ENCODE measurements around the gene SYS1. TPM values are rescaled to one million over a fixed set of nuclear protein-coding genes. Genes with fewer than 3 reads are reported as not detected.

The SYS1 gene
- total RNA-seq, 5 donors from 2014 or later (not counting 1 experiment from before 2014, with no cell fraction given) = 53.1 to 86.9 (median 58.2) TPM

DNA sequence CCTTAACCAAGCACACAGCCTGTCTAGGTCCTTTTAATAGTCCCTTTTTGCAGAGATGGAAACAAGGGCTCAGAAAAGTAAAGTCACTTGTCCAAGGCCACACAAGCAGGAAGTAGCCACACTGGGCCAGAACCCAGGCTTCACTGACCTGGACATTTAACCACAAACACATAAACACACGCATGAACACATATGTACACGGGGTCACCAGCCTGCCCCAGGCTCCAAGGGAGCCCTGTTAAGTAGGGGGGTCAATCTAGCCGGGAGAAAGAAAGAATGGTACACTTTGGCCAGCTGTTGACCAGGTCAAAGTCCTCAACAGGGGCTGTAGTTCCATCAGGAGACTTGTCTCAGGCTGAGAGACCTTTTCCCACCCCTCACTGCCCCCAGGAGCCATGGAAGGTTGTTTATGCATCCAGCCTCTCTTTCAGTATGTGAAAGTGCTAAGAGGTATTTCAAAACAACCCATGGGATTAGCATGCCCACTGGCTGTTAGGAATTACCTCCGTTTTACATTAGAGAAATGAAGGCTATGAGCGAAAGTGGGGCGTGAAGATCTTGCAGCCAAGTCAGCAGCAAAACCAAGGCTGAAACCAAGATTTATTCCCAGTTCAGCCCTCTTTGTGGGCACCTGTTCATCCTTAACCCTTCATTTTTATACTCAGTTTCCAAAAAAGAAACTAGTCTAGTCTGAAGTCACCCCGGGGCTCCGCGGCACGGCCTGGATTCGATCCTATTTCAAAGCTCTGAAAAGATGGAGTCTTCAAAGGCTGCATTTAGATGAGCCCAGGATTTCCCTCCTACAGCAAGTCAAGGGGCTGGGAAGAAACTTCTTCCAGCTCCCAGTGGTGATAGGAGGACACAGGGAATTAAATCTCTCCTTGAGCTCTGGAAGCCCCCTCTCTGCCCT, 24.6 kb upstream of the SYS1 start:
- no peaks in the 10 kb centered on the region for H3K4me1 ChIP-seq (ENCODE audit: control insufficient read depth in 1 of 2, extremely low read depth in 1 of 2, insufficient read depth in 2 of 2, low read length in 2 of 2)
- ChIA-PET POLR2A (no interaction called here), CTCF (interaction anchor here in 1 of 2 donors (0.6 kb wide), 1 partner anchor 49 kb away, joined by 3 read pairs; no protein-coding TSS in a partner anchor)
- no peak overlapping the region for H3K4me3 ChIP-seq (ENCODE audit: control insufficient read depth in 1 of 2, extremely low read depth in 1 of 2, low read length in 1 of 2)
- Mint-ChIP-seq H3K27me3 (no peaks in the 10 kb centered on the region), H3K36me3 (no peaks in the 10 kb centered on the region), H3K9me3 (no peaks in the 10 kb centered on the region), H3K4me3 (no peak overlapping the region), H3K27ac (no peak overlapping the region), H3K4me1 (no peaks in the 10 kb centered on the region)
- 100% methylated on average over 3 of the region's 11 CpGs for WGBS (ENCODE audit: insufficient coverage)
- H3K9me3 ChIP-seq = no peaks in the 10 kb centered on the region
- H3K27ac ChIP-seq (ENCODE audit: low read length) = no peak overlapping the region
- no peaks in the 10 kb centered on the region for H3K27me3 ChIP-seq (replicated peaks in 1 of 2; ENCODE audit: control insufficient read depth in 2 of 2, extremely low read depth in 1 of 2, insufficient read depth in 2 of 2, low read length in 1 of 2)
- no peak for ATAC-seq (replicated peaks in 1 of 4)
- no peak for DNase-seq
- H3K36me3 ChIP-seq (ENCODE audit: control insufficient read depth in 2 of 2, extremely low read depth in 1 of 2, insufficient read depth in 1 of 2, low read length in 1 of 2) = no peaks in the 10 kb centered on the region

DNA sequence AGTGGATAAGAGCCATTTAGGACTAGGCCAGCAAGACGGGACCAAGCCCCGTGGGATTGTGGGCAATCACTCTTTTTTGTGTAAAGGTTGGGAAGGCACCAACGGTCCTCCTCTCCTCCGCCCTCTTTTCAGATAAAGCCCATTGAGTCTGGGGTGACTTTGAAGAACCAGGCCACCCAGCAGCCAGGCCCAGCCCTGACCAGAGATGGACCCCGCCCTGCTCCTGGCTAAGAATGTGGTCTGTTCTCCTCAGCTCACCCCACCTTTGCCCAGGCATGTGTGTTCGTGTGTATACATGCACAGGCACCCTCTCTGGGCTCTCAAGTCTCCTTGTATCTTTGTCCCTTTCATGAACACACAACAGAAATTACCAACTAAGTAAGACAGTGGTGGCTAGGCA, 23.9 kb upstream of the SYS1 start:
- Mint-ChIP-seq H3K27ac (no peak overlapping the region), H3K27me3 (no peaks in the 10 kb centered on the region)
- ATAC-seq (replicated peaks in 1 of 4) = no peak

DNA sequence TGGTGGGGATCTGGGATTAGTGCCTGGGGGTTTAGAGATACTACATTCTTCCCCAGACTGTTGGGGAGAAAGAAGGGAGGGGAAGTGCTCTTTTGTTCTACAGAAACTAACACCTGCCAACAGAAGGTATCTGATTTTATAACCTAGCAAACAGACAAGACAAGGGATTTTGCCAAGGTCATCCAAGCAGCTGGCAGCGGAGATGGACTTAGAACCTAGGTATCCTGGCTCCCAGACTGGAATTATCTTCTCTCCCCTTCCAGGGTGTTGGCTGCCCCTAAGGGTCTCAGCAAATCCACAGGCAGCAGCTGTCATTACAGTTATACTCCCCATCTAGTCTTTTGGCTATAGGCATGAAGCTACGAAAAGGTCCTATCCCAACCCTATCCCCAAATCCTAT, 23.2 kb upstream of the SYS1 start:
- DNase-seq = no peak
- no peak overlapping the region for H3K4me3 Mint-ChIP-seq
- Histone ChIP-seq H3K36me3 (ENCODE audit: control insufficient read depth in 2 of 2, extremely low read depth in 1 of 2, insufficient read depth in 1 of 2, low read length in 1 of 2) (no peaks in the 10 kb centered on the region), H3K27ac (ENCODE audit: low read length) (no peak overlapping the region), H3K4me3 (ENCODE audit: control insufficient read depth in 1 of 2, extremely low read depth in 1 of 2, low read length in 1 of 2) (no peak overlapping the region), H3K4me1 (ENCODE audit: control insufficient read depth in 1 of 2, extremely low read depth in 1 of 2, insufficient read depth in 2 of 2, low read length in 2 of 2) (no peaks in the 10 kb centered on the region), H3K27me3 (replicated peaks in 1 of 2; ENCODE audit: control insufficient read depth in 2 of 2, extremely low read depth in 1 of 2, insufficient read depth in 2 of 2, low read length in 1 of 2) (no peaks in the 10 kb centered on the region), H3K9me3 (no peaks in the 10 kb centered on the region)
- H3K36me3 Mint-ChIP-seq = no peaks in the 10 kb centered on the region
- ChIA-PET CTCF (no interaction called here), POLR2A (no interaction called here)
- ATAC-seq (replicated peaks in 1 of 4) = no peak
- peaks cover 0 to under 1% of the 10 kb centered on the region in 2 donors for H3K27me3 Mint-ChIP-seq
- H3K4me1 Mint-ChIP-seq = peaks cover 0 to 4% (median 4%) of the 10 kb centered on the region in 3 donors
- H3K9me3 Mint-ChIP-seq = no peaks in the 10 kb centered on the region
- H3K27ac Mint-ChIP-seq = no peak overlapping the region
- WGBS (ENCODE audit: insufficient coverage) = 100% methylated on average over 2 of the region's 2 CpGs

More for the DNA sequence above, 23.9 kb upstream of the SYS1 start:
- ChIA-PET CTCF (interaction anchor here in 1 of 2 donors (0.6 kb wide), 1 partner anchor 50 kb away, joined by 3 read pairs; no protein-coding TSS in a partner anchor), POLR2A (no interaction called here)
- H3K36me3 Mint-ChIP-seq = no peaks in the 10 kb centered on the region
- H3K4me1 Mint-ChIP-seq = peaks cover 0 to 1% (median 1%) of the 10 kb centered on the region in 3 donors
- H3K4me3 Mint-ChIP-seq = no peak overlapping the region
- 80% methylated on average over 3 of the region's 6 CpGs for WGBS (ENCODE audit: insufficient coverage)
- Histone ChIP-seq H3K36me3 (ENCODE audit: control insufficient read depth in 2 of 2, extremely low read depth in 1 of 2, insufficient read depth in 1 of 2, low read length in 1 of 2) (no peaks in the 10 kb centered on the region), H3K9me3 (no peaks in the 10 kb centered on the region), H3K4me3 (ENCODE audit: control insufficient read depth in 1 of 2, extremely low read depth in 1 of 2, low read length in 1 of 2) (no peak overlapping the region), H3K27ac (ENCODE audit: low read length) (no peak overlapping the region), H3K4me1 (ENCODE audit: control insufficient read depth in 1 of 2, extremely low read depth in 1 of 2, insufficient read depth in 2 of 2, low read length in 2 of 2) (no peaks in the 10 kb centered on the region), H3K27me3 (replicated peaks in 1 of 2; ENCODE audit: control insufficient read depth in 2 of 2, extremely low read depth in 1 of 2, insufficient read depth in 2 of 2, low read length in 1 of 2) (no peaks in the 10 kb centered on the region)
- no peaks in the 10 kb centered on the region for H3K9me3 Mint-ChIP-seq
- DNase-seq = no peak

DNA sequence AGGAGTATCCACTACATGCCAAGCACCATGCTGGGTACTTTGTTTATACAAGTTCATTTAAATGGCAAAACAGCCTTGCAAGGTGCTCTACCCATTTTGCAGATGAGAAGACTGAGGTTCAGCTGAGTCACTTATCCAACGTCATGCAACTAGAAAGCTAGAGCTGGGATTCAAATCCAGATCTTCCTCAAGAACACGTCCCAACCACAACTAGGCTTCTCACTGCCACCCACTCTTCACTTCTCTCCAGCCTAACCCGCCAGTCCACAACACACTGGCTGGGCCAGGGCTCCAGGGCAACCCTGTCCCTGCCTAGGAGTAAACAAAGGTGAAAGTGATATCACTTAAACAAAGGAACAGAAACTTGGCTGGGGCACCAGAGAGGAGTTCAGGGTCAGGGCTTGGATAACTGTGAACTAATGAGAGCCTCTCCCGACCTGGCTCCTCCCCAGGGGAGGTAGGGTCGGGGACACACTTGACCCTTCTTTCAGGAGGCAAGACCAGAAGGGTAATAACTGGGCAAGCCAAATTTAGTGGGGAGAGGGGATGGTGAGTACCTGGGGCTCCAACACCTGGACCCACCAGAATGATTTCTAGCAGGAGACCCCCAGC, 22.6 kb upstream of the SYS1 start:
- H3K4me1 Mint-ChIP-seq = peaks cover under 1 to 6% (median 4%) of the 10 kb centered on the region in 3 donors
- ChIA-PET CTCF (no interaction called here), POLR2A (no interaction called here)
- ATAC-seq (replicated peaks in 1 of 4) (no peak), DNase-seq (no peak)
- H3K27me3 ChIP-seq (replicated peaks in 1 of 2; ENCODE audit: control insufficient read depth in 2 of 2, extremely low read depth in 1 of 2, insufficient read depth in 2 of 2, low read length in 1 of 2) = peaks cover 0 to 4% of the 10 kb centered on the region in 2 experiments
- H3K27me3 Mint-ChIP-seq = peaks cover 0 to 5% of the 10 kb centered on the region in 2 donors
- H3K27ac Mint-ChIP-seq = no peak overlapping the region
- H3K36me3 Mint-ChIP-seq = no peaks in the 10 kb centered on the region
- H3K9me3 Mint-ChIP-seq = no peaks in the 10 kb centered on the region
- H3K9me3 ChIP-seq = no peaks in the 10 kb centered on the region
- no peak overlapping the region for H3K4me3 ChIP-seq (ENCODE audit: control insufficient read depth in 1 of 2, extremely low read depth in 1 of 2, low read length in 1 of 2)
- H3K27ac ChIP-seq (ENCODE audit: low read length) = no peak overlapping the region
- no peaks in the 10 kb centered on the region for H3K4me1 ChIP-seq (ENCODE audit: control insufficient read depth in 1 of 2, extremely low read depth in 1 of 2, insufficient read depth in 2 of 2, low read length in 2 of 2)
- no peak overlapping the region for H3K4me3 Mint-ChIP-seq
- H3K36me3 ChIP-seq (ENCODE audit: control insufficient read depth in 2 of 2, extremely low read depth in 1 of 2, insufficient read depth in 1 of 2, low read length in 1 of 2) = no peaks in the 10 kb centered on the region
- 64% methylated on average over 2 of the region's 5 CpGs for WGBS (ENCODE audit: insufficient coverage)

DNA sequence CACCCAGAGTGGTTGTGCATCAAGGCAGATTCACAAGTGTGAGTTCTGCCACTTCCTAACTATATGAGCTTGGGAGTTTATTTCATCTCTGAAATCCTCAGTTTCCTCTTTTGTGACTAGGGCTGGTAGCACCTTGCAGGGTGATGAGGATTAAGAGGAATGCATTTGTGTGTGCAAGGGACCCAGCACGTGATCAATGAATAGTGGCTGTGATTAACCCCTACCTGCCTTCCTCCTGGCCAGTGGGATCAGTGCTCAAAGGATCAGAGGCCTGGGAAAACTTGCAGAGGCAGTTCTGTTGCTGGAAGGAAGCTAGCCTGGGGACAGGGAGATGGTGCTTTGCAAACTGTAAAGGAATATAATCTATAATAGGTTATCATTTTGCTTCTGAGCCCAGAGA, 22.0 kb upstream of the SYS1 start:
- H3K36me3 Mint-ChIP-seq = no peaks in the 10 kb centered on the region
- H3K27ac ChIP-seq (ENCODE audit: low read length) = no peak overlapping the region
- no peak overlapping the region for H3K4me3 ChIP-seq (ENCODE audit: control insufficient read depth in 1 of 2, extremely low read depth in 1 of 2, low read length in 1 of 2)
- no peak for ATAC-seq (replicated peaks in 1 of 4)
- no peaks in the 10 kb centered on the region for H3K9me3 ChIP-seq
- peaks cover 0 to 8% of the 10 kb centered on the region in 2 donors for H3K27me3 Mint-ChIP-seq
- DNase-seq = no peak
- no peak overlapping the region for H3K4me3 Mint-ChIP-seq
- ChIA-PET CTCF (interaction anchor here in 1 of 2 donors (0.6 kb wide), 1 partner anchor 429 kb away, joined by 9 read pairs; no protein-coding TSS in a partner anchor), POLR2A (no interaction called here)
- no peaks in the 10 kb centered on the region for H3K9me3 Mint-ChIP-seq
- H3K27ac Mint-ChIP-seq = no peak overlapping the region
- WGBS (ENCODE audit: insufficient coverage) = no CpG with 5 or more reads among the region's 1 CpG
- H3K4me1 Mint-ChIP-seq = peaks cover 4 to 10% (median 4%) of the 10 kb centered on the region in 3 donors
- no peaks in the 10 kb centered on the region for H3K36me3 ChIP-seq (ENCODE audit: control insufficient read depth in 2 of 2, extremely low read depth in 1 of 2, insufficient read depth in 1 of 2, low read length in 1 of 2)
- peaks cover 0 to 7% of the 10 kb centered on the region in 2 experiments for H3K27me3 ChIP-seq (replicated peaks in 1 of 2; ENCODE audit: control insufficient read depth in 2 of 2, extremely low read depth in 1 of 2, insufficient read depth in 2 of 2, low read length in 1 of 2)
- H3K4me1 ChIP-seq (ENCODE audit: control insufficient read depth in 1 of 2, extremely low read depth in 1 of 2, insufficient read depth in 2 of 2, low read length in 2 of 2) = no peaks in the 10 kb centered on the region

DNA sequence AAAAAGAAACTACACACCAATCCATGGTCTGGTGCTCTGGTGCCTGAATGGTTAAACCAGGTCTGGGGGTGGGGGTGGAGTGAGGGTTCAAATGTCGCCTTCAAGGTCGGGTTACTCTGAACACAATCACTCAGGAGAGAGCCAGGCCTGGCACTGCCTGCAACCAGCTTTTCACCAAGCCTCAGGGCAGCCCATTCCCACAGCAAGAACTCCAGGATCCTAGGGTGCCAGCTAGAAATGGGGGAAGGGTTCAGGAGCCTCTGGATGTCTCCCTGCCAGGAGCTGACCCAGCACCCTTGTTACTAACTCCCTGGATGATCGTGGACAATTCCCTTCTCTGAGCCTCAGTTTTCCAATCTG, 21.4 kb upstream of the SYS1 start:
- H3K36me3 Mint-ChIP-seq = no peaks in the 10 kb centered on the region
- ChIA-PET CTCF (interaction anchor here in 1 of 2 donors (0.6 kb wide), 1 partner anchor 429 kb away, joined by 9 read pairs; no protein-coding TSS in a partner anchor), POLR2A (no interaction called here)
- H3K4me1 Mint-ChIP-seq = peaks cover 4 to 15% (median 6%) of the 10 kb centered on the region in 3 donors
- no peaks in the 10 kb centered on the region for H3K4me1 ChIP-seq (ENCODE audit: control insufficient read depth in 1 of 2, extremely low read depth in 1 of 2, insufficient read depth in 2 of 2, low read length in 2 of 2)
- ATAC-seq (replicated peaks in 1 of 4) = no peak
- WGBS (ENCODE audit: insufficient coverage) = 100% methylated on average over 1 of the region's 3 CpGs
- no peak overlapping the region for H3K4me3 Mint-ChIP-seq
- no peaks in the 10 kb centered on the region for H3K9me3 Mint-ChIP-seq
- H3K9me3 ChIP-seq = no peaks in the 10 kb centered on the region
- H3K27me3 ChIP-seq (replicated peaks in 1 of 2; ENCODE audit: control insufficient read depth in 2 of 2, extremely low read depth in 1 of 2, insufficient read depth in 2 of 2, low read length in 1 of 2) = peaks cover 0 to 10% of the 10 kb centered on the region in 2 experiments
- H3K27ac ChIP-seq (ENCODE audit: low read length) = no peak overlapping the region
- no peak overlapping the region for H3K4me3 ChIP-seq (ENCODE audit: control insufficient read depth in 1 of 2, extremely low read depth in 1 of 2, low read length in 1 of 2)
- peaks cover 1 to 9% of the 10 kb centered on the region in 2 donors for H3K27me3 Mint-ChIP-seq
- DNase-seq = no peak
- H3K36me3 ChIP-seq (ENCODE audit: control insufficient read depth in 2 of 2, extremely low read depth in 1 of 2, insufficient read depth in 1 of 2, low read length in 1 of 2) = no peaks in the 10 kb centered on the region
- H3K27ac Mint-ChIP-seq = no peak overlapping the region
